ENCODE measurements around the gene CMPK2.

The CMPK2 gene

DNA sequence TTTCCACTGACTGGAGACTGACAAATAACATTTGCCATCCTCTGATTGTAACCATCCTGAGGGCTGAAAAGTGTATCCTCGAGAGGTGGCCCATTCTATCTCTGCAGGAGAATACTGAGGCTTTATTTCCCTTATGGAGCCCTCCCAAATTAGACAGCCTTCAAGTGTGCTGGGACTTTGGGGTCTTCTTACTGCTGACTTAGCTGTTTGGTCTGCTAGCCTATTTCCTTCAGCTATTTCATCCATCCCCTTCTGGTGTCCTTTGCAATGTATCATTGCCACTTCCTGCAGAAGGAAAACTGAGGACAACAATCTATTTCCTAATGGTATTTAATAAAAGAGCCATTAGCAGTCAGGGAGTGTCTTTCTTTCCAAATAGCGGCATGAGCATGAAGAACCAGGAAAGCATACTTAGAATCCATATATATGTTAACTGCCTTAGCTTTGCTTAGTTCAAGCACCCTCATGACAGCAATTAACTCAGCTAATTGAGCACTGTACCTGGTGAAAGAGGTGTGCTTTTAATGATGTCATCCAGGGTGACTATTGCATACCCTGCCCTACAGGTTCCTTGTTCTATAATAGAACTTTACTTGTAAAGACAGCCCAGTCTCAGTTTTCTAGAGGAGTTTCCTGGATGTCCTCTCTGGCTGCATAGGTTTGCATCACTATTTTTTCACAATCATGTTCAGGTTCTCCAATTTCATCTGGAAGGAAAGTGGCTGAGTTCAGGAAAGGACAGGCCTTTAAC lies 24.0 kb downstream of the CMPK2 start:
- DNase-seq = no peak

DNA sequence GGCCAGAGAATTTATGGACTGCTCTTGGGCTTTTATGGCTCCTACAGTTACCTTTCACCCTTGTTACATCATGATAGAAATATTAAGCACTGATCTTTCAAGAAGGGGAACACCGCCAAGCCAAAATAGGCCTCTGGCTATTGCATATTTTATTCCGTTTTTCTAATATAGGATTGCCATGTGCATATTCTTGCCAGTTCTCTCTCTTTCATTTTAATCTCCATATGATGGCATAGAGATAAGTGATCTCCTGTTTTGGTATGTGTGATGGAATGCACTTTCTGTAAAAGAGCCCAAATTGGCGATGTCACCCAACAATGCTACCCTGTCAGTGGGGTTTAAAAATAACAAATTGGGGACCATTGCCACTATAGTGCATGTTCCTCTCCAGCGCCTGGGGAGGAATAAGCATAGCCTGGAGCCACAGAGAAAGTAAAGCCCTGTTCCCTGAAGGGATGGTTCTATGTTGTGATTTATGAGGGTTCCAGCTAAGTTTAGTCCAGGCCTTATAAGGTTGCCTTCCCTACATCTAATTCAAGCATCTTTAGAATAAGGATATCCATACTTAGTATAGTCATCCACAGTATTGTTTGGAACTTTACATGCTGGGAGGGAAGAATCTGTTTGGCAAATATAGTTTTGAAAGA lies 26.9 kb downstream of the CMPK2 start:
- DNase-seq = no peak

DNA sequence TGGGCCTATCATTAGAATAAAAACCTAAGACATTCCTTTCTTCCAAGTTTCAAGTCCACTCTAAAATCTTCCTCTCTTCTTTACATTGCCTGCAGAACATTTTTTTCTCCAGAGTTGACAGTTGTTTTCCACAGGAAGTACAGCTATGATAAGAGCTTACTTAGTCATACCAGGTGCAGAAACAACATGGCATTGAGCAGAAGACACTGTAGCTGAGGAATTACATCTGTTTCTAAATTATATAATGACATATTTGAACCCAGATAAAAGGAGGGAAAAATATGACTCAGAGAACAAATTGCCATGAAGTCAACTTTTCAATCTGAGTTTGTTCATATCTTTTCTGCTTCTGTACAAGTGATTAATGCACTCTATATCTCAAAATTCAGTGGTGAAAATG lies 30.2 kb downstream of the CMPK2 start:
- no peak for DNase-seq

DNA sequence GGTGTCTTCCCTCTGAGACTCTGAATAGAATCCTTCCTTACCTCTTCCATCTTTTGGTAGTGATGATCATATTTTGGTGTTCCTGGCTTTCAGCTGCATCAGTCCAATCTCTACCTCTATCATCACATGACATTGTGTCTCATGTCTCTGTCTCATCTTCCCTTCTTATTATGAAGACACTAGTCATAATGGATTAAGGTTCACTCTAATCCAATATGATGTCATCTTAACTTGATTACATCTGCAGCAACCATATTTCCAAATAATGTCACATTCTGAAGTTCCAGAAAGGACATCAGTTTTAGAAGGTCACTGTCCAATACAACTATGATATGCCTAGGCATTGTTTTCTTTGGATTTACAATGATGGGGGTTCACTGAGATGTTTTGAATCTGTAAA lies 31.5 kb downstream of the CMPK2 start:
- no peak for DNase-seq

DNA sequence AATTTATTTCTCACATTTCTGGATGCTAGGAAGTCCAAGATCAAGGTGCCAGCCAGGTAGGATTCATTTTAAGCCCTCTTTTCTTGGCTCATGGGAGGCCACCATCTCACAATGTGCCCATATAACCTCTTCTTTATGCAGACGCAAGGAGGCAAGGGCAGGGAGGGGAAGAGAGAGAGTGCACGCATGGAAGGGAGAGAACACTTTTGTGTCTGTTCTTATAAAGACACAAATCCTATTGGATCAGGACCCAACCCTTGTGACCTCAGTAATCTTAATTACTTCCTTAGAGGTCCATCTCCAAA lies 32.5 kb downstream of the CMPK2 start:
- no peak for DNase-seq

DNA sequence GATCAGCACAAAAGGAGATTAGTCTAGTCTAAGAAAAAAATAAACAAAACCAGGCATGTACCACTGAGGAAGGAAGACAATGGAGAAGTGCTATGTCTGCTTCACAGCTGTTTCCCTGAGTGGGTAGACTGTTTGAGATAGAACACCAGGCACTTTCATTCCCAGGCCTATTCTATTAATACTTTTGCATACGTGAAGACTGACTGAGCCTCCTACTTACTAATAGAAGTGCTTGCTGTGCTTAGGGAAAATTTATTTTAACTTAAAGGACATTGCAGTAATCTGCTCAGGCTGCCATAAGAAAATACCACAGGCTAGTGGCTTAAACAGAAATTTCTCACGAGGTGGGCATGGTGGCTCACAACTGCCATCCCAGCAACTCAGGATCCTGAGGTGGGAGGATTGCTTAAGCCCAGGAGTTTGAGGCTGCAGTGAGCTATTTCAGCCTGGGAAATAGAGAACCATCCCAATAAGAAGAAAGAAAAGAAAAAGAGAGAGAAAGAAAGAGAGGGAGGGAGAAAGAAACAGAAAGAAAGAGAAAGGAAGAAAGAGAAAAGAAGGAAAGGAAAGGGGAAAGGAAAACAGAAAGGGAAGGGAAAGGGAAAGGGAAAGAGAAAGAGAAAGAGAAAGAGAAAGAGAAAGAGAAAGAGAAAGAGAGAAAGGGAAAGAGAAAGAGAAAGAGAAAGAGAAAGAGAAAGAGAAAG lies 33.0 kb downstream of the CMPK2 start:
- no peak for DNase-seq

DNA sequence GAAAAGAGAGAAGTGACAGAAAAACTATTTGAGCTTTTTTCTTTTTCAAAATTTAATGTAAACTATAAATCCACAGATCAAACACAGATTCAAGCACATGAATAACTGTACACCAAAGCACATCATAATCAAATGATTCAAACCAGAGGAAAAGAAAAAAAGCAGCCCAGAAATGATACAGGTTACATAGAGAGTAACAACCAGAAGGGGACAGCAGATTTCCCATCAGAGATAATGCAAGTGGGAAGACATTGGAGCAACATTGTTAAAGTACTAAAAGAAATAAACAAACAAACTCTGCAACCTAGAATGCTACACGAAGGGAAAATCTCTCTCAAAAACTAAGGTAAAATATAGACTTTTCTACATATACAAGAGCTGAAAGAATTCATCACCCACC lies 34.5 kb downstream of the CMPK2 start:
- no peak for DNase-seq

DNA sequence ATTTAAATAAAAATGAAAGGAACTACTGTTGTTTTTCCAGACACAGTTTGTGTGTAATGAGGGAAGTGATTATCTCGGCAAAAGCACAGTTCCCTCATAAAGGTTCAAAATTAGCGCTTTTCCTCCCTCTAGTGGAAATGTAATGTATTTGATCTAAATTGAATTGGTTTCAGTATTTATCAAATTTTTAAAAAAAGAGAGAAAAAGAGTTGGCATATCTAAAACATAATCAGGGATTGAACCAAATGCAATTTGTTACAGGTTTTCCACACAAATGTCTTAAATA lies 37.5 kb downstream of the CMPK2 start:
- DNase-seq = no peak

DNA sequence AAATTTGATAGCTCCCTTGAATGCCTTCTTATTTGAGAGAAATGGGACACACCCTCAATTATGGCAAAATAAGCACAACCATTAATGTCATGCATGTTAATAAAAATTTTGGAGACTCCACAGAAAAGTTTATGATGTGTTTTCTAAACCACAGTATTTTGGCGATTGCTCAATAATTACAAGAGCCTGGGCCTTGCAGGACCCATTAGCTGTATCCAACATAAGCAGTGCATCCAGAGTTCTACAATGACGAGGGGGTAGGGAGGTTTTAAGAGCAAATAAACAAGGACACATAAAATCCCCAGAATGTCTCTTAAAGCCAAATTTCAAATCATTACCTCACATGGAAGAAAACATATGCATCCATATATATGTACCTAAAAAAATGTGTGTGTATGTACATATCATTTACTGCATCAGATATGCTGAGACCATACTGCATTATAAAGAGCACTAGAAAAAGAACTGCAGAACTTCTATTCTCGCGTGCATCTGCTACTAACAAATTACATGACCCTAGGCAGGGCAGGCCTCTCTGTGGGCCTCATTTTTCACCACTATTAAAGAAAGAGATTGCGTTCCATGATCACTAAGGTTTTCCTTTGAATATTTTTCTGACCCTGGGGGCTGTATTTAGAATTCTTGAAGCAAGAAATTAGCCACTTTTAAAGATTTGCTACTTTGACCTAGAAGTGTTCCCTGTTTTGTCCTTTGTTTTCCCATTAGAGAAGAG lies 38.0 kb downstream of the CMPK2 start:
- no peak for DNase-seq

DNA sequence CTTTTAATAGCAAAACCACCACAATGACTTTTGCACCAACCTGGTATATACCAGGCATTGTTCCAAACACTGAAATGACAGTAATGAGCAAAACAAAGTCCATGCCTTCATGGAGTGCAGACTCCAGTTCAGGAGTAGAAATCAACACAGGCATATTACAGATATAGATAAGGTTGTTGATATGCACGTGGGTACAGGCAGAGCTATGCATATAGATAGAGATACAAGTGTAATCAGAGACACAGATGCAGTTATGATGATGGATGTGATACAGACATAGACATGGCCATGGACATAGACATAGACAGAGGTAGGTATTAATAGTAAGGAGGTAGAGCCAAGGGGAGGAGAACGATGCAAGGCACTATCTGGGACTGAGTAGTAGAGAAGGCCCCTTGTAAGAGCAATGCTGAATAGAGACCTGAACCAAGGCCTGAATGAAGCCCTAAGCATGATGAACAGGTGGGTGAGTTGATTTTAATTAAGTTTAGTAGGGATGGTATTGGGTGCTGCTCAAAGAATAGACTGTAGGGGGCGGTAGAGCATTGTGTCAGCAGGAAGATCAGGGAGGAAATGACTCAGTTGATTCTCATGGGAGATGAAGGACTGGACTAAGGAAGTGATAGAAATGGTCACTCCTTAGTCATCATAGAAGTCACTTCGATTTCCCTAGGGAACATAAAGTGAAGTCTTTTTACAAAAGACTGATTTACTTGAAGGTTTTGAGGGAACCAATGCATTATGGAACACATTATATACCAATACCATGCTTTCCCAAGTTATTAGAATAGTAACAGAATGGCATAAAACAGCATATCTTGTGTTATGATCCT lies 39.4 kb downstream of the CMPK2 start:
- DNase-seq = peak; percentile 43

DNA sequence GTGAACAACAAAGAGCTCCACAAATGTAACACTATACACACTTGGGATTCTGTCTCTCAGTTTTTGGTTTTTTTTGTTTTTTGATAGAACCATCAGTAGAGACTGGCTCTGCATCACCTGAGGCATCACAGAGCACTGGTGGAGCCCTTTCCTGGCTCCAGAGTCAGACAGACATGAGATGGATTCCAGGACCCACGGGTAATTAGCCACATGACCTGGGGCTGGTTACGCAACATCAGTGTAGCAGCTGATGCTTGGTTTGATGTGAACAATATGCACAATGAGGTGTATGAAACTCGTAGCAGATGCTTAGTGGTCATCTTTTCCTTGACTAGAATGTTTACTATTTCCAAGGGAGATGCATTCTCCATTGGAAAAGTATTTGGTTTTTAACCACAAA lies 40.7 kb downstream of the CMPK2 start:
- no peak for DNase-seq

DNA sequence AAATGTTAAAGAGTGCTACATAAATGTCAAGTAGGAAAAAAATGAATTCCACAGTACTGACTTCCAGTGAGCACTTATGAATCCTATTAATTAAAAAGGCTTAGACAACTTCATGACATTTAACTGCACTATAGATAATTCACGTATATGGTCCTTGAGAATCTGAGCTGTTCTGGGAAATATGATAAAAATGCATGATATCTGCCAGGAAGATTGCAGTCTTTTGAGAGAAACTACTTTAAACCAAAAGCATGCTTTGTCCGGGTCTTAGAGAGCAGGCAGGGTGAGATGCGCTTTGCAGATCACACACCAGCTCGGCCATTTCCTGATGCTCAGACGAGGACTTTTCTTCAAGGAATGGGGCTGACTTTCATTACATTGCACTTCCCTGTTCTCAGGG lies 42.6 kb downstream of the CMPK2 start:
- DNase-seq = no peak

DNA sequence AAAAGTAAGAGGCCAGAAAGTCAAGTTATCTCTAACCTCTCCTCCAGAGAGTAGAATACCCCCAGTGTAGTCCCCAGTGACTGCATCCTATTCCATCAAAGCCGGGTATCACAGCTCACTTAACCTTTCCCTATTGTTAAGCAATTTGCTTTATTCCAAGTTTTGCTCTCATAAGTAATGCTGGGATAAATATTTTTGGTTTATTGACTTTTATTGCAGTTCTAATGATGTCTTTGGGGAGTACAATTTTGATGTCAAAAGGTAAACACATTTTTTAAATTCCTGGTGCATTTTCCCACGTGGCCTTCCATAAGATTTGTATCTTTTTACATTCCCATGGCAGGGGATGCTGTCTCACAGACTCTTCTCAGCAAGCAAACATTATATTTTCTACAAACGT lies 43.3 kb downstream of the CMPK2 start:
- DNase-seq = no peak

DNA sequence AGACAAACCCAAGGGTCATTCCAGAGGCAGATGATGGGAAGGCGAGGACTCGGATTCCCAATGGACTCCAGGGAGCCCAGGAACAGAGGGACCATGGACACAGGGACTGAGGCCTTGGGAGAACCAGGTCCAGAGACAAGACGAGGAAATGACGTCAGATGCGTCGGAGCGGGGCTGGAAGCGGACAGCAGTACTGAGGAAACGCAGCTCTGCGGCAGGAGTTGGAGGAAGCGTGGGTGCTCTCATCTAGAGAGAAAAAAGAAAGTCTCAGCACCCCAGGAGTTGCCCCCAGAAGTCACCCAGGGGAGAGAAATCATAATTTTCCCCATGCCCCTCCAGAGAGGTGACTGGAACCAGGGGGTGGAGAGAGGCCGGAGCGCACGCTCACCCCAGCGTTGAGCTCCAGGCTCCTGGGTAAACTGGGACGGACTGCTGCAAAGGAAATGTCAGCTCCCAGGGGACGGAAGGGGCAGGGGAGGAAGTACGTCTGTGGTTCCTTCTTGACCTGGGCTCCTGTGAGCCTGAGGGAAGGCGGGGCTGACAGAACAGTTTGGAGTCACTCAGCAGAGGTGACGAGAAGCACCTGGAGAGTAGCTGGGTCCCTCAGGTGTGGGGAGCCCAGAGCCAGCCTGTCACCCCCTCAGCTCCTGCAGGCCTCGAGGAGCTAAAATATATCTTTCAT lies 44.7 kb downstream of the CMPK2 start:
- no peak for DNase-seq

DNA sequence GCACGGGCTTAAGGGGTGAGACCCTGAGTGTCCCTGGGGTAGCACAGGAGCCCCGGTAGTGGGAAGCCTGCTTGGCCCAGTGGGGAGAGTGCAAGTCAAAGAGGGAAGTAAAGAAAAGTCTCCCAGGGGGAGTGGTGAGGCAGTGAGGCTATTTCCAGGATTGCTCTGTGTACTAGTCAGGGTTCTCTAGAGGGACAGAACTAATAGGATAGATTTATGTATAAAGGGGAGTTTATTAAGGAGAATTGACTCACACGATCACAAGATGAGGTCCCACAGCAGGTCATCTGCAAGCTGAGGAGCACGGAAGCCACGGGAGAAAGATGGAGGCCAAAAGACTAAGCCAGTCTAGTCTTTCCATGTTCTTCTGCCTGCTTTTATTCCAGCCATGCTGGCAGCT lies 45.5 kb downstream of the CMPK2 start:
- DNase-seq = no peak

DNA sequence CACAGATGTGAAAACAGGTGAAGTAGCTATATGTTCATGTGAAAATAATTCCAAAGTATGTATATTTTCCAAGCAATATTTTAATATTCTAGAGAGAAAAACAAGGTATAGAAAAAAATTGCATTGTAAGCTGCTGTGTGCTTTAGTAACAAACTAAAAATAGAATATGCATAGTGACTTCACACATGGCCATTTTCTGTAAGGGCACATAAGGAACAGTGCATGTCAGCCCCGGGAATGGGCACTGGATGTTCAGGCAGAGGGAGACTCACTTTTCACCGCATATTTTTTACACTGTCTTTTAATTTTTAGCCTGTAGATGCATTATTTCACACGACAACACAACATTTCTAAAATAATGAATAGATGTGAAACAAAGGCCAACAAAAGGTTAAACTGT lies 46.0 kb downstream of the CMPK2 start:
- DNase-seq = no peak

DNA sequence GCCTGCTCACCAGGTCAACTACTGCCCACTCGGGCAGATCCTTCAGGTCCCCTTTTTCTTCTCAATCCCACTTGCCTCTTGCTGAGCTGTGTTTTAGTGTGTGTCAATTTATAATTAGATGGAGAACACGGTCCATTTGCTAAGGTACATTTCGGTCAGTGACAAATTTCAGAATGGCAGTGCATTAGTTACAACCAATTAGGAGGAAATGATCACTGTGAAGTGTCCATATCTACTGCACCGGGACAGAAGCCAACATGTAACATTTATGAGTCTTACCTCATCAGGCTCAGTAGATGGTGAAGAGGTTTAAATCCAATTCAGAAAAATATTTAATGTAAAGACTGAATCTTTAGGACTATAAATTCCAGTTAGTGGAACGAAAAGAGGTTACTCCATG lies 47.7 kb downstream of the CMPK2 start:
- DNase-seq = no peak

DNA sequence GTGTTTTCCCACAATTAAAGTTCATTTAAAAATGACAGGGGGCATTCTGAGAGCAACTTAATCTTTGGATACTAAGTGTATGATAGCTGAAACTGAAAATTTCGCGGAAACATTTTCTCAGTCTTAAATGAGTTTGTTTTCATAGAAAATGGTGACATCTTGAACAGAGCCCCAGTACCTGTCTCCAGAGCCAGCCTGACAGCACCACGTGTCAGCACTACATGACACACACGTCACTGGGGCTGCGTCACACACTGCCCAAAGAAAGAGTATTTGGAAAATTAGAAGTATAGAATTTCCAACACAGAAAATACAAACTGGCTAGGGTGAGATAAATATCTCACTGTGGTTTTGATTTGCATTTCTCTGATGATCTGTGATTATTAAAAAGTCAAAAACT lies 50.8 kb downstream of the CMPK2 start:
- no peak for DNase-seq

DNA sequence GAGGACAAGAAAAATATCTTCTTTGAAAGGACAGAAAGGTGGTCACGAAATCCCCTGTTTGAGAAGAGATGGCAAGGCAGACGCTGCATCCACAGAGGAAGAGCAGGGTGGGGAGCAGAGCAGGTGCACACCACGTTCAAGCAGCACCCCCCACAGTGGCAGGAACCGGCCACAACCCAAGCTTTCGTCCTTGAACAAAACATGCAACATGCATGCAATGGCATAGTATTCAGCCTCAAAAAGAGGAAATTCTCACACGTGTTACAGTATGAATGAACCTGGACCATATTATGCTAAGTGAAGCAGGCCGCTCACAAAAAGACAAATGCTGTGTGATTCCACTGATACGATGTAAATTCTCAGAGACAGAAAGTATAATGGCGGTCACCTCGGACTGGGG lies 51.4 kb downstream of the CMPK2 start:
- DNase-seq = no peak

DNA sequence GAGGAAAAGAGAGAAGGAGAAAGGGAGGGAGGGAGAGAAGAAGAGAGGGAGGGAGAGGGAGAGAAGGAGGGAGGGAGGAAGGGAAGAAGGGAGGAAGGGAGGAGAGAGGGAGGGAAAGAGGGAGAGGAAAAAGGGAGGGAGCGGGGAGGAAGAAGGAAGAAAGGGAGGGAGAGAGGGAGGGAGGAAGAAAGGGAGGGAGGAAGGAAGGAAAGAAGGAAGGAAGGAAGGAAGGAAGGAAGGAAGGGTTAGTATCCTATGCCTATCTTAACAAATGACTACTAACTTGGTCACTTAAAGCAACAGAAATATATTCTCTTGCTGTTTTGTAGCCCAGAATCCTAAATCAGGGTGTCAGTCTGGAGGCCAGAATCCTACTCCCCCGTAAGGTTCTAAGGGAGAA lies 52.1 kb downstream of the CMPK2 start:
- no peak for DNase-seq

DNA sequence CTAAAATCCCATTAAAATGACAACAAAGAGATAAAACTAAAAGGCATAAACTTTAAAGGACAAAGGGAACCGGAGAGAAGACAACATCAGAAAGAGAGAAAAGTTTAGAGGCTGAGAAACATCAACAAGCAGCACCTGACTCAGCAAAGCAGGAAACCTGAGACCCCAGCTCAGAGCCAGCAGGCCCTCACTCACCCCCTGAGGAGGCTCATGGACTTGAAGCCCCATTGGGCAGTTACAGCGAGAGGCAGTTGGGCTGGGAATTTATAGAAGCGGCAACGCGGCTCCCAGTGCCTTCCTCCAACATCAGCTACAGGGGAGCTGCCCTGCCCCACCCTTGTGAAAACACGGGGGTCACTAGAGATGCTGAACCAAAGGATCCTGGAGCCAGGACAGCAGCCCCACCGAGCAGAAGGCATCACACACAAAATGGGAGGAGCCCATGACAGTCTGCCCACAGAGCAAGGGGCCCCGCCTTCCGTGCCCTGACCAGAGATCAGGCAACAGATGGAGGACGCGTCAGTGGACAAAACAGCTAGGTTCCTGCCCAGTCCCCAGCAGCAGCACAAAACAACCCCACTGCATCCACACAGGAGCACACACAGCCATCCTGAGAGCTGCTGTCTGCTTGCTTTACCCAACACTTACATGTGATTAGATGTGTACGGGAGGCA lies 52.7 kb downstream of the CMPK2 start:
- DNase-seq = no peak

DNA sequence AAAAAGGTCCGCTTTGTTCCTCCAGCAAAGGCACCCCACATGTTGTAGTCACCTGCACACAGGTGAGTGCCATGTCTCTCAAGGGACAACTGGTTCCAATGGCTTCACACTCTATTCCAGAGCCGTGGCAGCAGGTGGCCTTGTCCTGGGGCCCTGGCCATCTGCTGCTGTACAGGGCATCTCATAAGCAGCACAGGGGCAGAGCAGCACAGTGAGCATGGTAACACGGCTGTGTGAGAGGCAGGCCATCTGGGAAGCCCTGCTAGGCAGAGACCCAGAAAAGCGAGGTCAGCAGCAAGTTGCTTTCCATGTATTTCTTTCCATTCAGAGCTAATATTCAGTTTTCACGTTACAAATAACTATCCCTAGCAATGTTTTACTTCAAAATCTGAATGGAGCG lies 54.7 kb downstream of the CMPK2 start:
- DNase-seq = no peak

All from GDM1 (cell line).